Activated naive CD4-positive, alpha-beta T cell treated with anti-CD3 and anti-CD28 coated beads, Interleukin-2, amount 10 ng/mL, durations not matched to agents 7 days and 5 days (primary cell): Measurements from ENCODE around the gene PIGH.
"Not testable (repeated sequence)": the region's sequence is repeated elsewhere in the genome, so short reads cannot be mapped to it uniquely, and the experiment has no call there.

Experiments
- CTCF ChIA-PET: fragments of 350-600 bp; sonication (Branson Sonifier 250); formaldehyde crosslinking; loops from one replicate; lab custom pipeline; 2021; ENCODE audit warnings: antibody characterized with exemption; lab: Charles Lee
- DNase-seq: peaks from one replicate; pipeline ENCODE4 v3.0.0-alpha.2; 2020
- H3K27ac Mint-ChIP-seq: one replicate; pipeline ENCODE4 v1.8.0; 2021; ENCODE audit warnings: mild to moderate bottlenecking, moderate library complexity, mixed read lengths
- H3K27me3 Mint-ChIP-seq: one replicate; pipeline ENCODE4 v1.8.0; 2021; ENCODE audit warnings: mild to moderate bottlenecking, mixed read lengths
- H3K36me3 Mint-ChIP-seq: one replicate; pipeline ENCODE4 v1.8.0; 2021; ENCODE audit warnings: mixed read lengths
- H3K4me1 Mint-ChIP-seq: one replicate; pipeline ENCODE4 v1.8.0; 2021; ENCODE audit warnings: mixed read lengths
- H3K4me3 Mint-ChIP-seq: one replicate; pipeline ENCODE4 v1.8.0; 2021; ENCODE audit warnings: mild to moderate bottlenecking, moderate library complexity, mixed read lengths
- H3K9me3 Mint-ChIP-seq: one replicate; pipeline ENCODE4 v1.8.0; 2021; ENCODE audit warnings: mixed read lengths

PIGH gene

DNA sequence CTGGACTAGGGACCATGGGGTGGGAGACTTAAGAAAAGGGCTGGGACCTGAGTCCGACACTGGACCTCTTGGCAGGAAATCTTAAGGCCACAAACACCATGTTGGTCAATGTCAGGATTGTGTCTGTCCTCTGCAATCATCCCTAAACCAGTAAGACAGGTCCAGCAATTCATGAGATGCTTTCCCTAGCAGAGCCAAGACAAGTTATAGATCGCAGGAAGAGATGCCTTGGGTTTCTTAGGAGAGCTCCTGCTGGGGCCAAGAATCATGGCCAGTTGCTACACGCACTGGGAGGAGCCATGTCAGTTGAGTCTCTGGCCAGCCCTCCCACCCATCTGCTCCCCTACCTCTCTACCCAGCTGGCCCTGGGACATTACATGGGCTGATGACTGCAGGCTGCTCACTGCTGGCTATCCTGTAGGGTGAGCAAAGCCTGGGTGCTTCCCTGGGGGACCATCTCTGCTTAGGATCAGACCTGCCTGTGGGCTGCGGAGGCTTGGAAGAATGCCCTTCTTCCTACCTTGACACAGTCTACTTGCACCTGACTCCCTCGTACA, 52.8 kb downstream of the PIGH start:
- no peaks in the 10 kb centered on the region for H3K4me1 Mint-ChIP-seq
- H3K36me3 Mint-ChIP-seq = no peaks in the 10 kb centered on the region
- no peak for DNase-seq
- H3K9me3 Mint-ChIP-seq = peaks cover 3% of the 10 kb centered on the region
- no peak overlapping the region for H3K4me3 Mint-ChIP-seq
- no peak overlapping the region for H3K27ac Mint-ChIP-seq
- H3K27me3 Mint-ChIP-seq = peaks cover 41% of the 10 kb centered on the region
- CTCF ChIA-PET = interaction anchor here (0.9 kb wide), 1 partner anchor 120 kb away, joined by 3 read pairs; no protein-coding TSS in a partner anchor

DNA sequence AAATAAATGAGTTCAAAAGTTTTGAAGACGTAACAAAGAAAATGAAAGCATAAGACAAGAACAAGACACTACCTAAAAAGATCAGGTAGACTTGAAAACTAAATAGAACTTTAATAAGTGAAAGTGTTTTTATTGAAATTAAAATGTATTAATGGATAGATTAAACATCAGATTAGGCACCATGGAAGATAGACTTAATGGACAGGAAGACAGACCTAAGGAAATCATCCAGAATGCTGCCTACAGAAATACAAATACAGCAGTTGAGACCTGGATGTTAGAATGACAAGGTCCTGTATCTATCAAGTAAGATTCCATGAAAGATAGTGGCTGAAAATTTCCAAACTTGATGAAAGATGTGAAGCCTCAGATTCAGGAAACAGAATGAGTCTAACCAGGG, 55.5 kb downstream of the PIGH start:
- peaks cover 57% of the 10 kb centered on the region for H3K27me3 Mint-ChIP-seq
- no peak overlapping the region for H3K27ac Mint-ChIP-seq
- DNase-seq = no peak
- peaks cover 3% of the 10 kb centered on the region for H3K9me3 Mint-ChIP-seq
- no peaks in the 10 kb centered on the region for H3K36me3 Mint-ChIP-seq
- no peak overlapping the region for H3K4me3 Mint-ChIP-seq
- CTCF ChIA-PET = interaction anchor here (0.7 kb wide), 1 partner anchor 160 kb away, joined by 3 read pairs; no protein-coding TSS in a partner anchor
- H3K4me1 Mint-ChIP-seq = peaks cover 11% of the 10 kb centered on the region

DNA sequence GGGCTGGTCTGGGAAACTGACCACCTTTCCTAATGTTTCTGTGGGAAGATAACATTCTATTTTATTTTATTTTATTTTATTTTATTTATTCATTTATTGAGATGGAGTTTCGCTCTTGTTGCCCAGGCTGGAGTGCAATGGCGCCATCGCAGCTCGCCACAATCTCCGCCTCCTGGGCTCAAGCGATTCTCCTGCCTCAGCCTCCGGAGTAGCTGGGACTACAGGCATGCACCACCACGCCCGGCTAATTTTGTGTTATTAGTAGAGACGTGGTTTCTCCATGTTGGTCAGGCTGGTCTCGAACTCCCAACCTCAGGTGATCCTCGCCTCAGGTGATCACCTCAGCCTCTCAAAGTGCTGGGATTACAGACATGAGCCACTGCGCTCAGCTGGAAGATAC, 57.4 kb downstream of the PIGH start:
- Mint-ChIP-seq H3K4me1 (peaks cover 11% of the 10 kb centered on the region), H3K27me3 (peaks cover 60% of the 10 kb centered on the region)
- H3K9me3 Mint-ChIP-seq, H3K4me3 Mint-ChIP-seq, DNase-seq, H3K36me3 Mint-ChIP-seq, H3K27ac Mint-ChIP-seq: not testable (repeated sequence)
- CTCF ChIA-PET = interaction anchor here (1.4 to 1.5 kb wide), 2 partner anchors 16 to 115 kb away, joined by 6 to 9 read pairs; no protein-coding TSS in a partner anchor

DNA sequence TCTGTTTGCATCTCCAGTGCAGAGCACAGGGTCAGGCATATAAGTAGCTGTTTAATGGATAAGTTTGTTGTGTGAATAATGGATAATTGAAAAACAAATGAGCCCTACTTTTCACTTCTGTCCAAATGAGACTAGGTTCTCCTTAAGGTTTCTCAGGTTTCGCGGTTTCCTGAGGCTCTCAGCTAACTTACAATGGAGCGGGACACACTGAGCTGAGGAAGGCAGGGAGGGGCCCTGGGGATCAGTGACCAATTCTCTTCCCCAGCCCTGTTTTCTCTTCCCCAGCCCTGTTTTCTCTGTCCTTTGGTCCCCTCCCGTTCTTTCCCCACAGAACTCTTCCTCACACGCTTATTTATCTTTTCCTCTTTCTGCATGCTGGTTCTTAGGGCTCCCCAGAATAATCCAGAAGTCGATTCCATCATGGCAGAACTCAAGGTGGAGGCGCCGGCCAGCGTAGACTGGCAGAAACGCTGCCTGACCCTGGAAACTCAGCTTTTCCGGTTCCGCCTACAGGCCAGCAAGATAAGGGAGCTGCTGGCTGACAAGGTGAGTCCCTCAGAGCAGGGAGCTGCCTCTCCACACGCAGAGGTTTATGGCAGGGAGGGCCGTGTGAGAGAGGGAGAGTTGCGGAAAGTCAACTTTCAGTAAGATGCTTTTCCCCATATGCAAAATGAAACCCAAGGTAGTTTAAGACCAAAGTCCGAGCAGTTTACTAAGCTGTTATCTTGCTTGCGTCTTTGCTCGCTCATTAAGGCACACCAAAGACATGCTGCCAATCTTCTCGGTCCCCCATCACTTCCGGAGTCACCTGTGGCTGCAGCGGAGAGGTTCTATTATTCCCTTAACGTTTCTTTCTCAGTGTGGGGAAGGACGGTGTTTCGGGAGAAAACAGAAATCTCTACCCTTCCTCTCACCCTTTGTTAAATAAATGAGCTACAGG, 58.4 kb downstream of the PIGH start:
- H3K4me3 Mint-ChIP-seq = peak overlapping the region; percentile 16
- no peaks in the 10 kb centered on the region for H3K36me3 Mint-ChIP-seq
- H3K27ac Mint-ChIP-seq = no peak overlapping the region
- peaks cover 55% of the 10 kb centered on the region for H3K27me3 Mint-ChIP-seq
- CTCF ChIA-PET = interaction anchor here (0.9 to 1.5 kb wide), 3 partner anchors 15 to 116 kb away, joined by 3 to 9 read pairs (median 3); no protein-coding TSS in a partner anchor
- peaks cover 3% of the 10 kb centered on the region for H3K9me3 Mint-ChIP-seq
- DNase-seq = no peak
- peaks cover 11% of the 10 kb centered on the region for H3K4me1 Mint-ChIP-seq
